HepG2 (cell line): ENCODE data around the gene ARFGEF3. TPM values are rescaled to one million over a fixed set of nuclear protein-coding genes. Genes with fewer than 3 reads are reported as not detected.

Experiments used
- ATAC-seq: fragments of 200-7000 bp; cut with Tn5 transposase; 3 replicates; pipeline ENCODE4 v1.9.1; 2020; ENCODE audit warnings: mild to moderate bottlenecking, moderate library complexity
- BruUV-seq: library from RNA; stranded (reverse); fragments of 400-500 nt; replicated peaks from 2 replicates; lab custom pipeline; 2021; lab: Mats Ljungman, UMichigan
- CTCF ChIA-PET: fragments of 300-600 bp; formaldehyde crosslinking; extraction: SDS; loops from one replicate; lab custom pipeline; 2021; ENCODE audit warnings: low total read pairs, inconsistent platforms, low intra/inter-chr PET ratio; lab: Yijun Ruan, JAX
- POLR2A ChIA-PET: fragments of 350-600 bp; sonication (Branson Sonifier 250); formaldehyde crosslinking; loops from one replicate; lab custom pipeline; 2020; ENCODE audit warnings: antibody characterized with exemption, inconsistent platforms; lab: Yijun Ruan, JAX
- DNase-seq: peaks from one replicate; pipeline ENCODE4 v3.0.0-alpha.2; 2015; ENCODE audit warnings: low spot score
- FAIRE-seq: peaks from 3 replicates; lab custom pipeline; 2011; peaks lifted over from hg19 to GRCh38; lab: Jason Lieb, UNC
- H2AFZ ChIP-seq: one replicate; pipeline ENCODE4 v1.6.1; 2011; ENCODE audit warnings: low read length, inconsistent platforms
- H3K27ac ChIP-seq: fragments of 300-600 bp; 3 replicates; pipeline ENCODE4 v1.8.0; 2011; ENCODE audit warnings: mixed run types, mild to moderate bottlenecking, mixed read lengths, low read length, inconsistent platforms; ENCODE audit not compliant: insufficient read depth; ENCODE audit errors: extremely low read length
- H3K27me3 ChIP-seq, 2 experiments: fragments of 200-600 bp in 1 of 2; 2 replicates in 1 of 2; 3 replicates in 1 of 2; pipeline versions ENCODE4 v1.6.0 to v1.8.0; 2011; ENCODE audit warnings: low read length in 2 of 2, mild to moderate bottlenecking in 2 of 2, moderate library complexity in 2 of 2, inconsistent platforms in 1 of 2; ENCODE audit not compliant: insufficient read depth in 2 of 2, control insufficient read depth in 1 of 2
- H3K36me3 ChIP-seq, 2 experiments: fragments of 200-600 bp in 1 of 2; replicated peaks in 1 of 2; 2 replicates in 1 of 2; 3 replicates in 1 of 2; pipeline versions ENCODE4 v1.5.1 to v1.8.0; 2011; ENCODE audit warnings: low read length in 2 of 2, inconsistent platforms in 1 of 2; ENCODE audit not compliant: insufficient read depth in 2 of 2, control insufficient read depth in 1 of 2
- H3K4me1 ChIP-seq: 2 replicates; pipeline ENCODE4 v1.5.1; 2012; ENCODE audit warnings: low read length, inconsistent platforms; ENCODE audit not compliant: insufficient read depth
- H3K4me2 ChIP-seq: 2 replicates; pipeline ENCODE4 v1.6.0; 2011; ENCODE audit warnings: low read depth, low read length, inconsistent platforms
- H3K4me3 ChIP-seq, 3 experiments: fragments of 200-600 bp in 1 of 3; sonication (generic), shearing (Covaris generic) in 1 of 3; replicated peaks in 1 of 3; 2 replicates each; pipeline ENCODE4 v1.5.1; 2011 to 2016; ENCODE audit warnings: low read length in 3 of 3, inconsistent platforms in 2 of 3, low read depth in 2 of 3, mild to moderate bottlenecking in 2 of 3, control low read depth in 1 of 3, mixed read lengths in 1 of 3; ENCODE audit not compliant: insufficient read depth in 1 of 3
- H3K79me2 ChIP-seq: one replicate; pipeline ENCODE4 v1.6.1; 2011; ENCODE audit warnings: low read length, inconsistent platforms; ENCODE audit not compliant: insufficient read depth
- H3K9ac ChIP-seq: 2 replicates; pipeline ENCODE4 v1.6.0; 2011; ENCODE audit warnings: mild to moderate bottlenecking, low read depth, low read length, inconsistent platforms; ENCODE audit not compliant: insufficient read depth
- H3K9me3 ChIP-seq: 2 replicates; pipeline ENCODE4 v1.5.1; 2012; ENCODE audit warnings: mild to moderate bottlenecking, low read length
- H4K20me1 ChIP-seq: 2 replicates; pipeline ENCODE4 v1.6.0; 2011; ENCODE audit warnings: inconsistent platforms, mild to moderate bottlenecking, low read length, moderate library complexity; ENCODE audit not compliant: insufficient read depth
- CEBPB ChIP-seq: IDR thresholded peaks from 2 replicates; pipeline ENCODE4 v1.6.1; 2011; ENCODE audit warnings: low read depth, low read length, improper control_type of control experiment, borderline replicate concordance
- ZNF75D ChIP-seq: sonication (generic); formaldehyde crosslinking; IDR thresholded peaks from 2 replicates; pipeline ENCODE4 v1.8.1; 2023; ENCODE audit warnings: missing genetic modification reagents, mild to moderate bottlenecking, borderline replicate concordance
- WGBS: methylation state at CpG from one replicate; pipeline ENCODE4 v1.1.6; 2017; ENCODE audit warnings: low lambda C conversion rate; 5-methylcytosine and 5-hydroxymethylcytosine counted together
- in situ Hi-C: cut with HindIII; loops from 2 replicates; pipeline ENCODE4 v1.10.0; 2017; ENCODE audit warnings: low pct_unique_long_range_greater_than_20kb; ENCODE audit not compliant: extremely low pct_ligation_motif_present
- intact Hi-C: fragments of 100-400 bp; cut with micrococcal nuclease; formaldehyde crosslinking; loops from one replicate; pipeline ENCODE4 v1.10.0; 2022; ENCODE audit not compliant: unreplicated experiment
- polyA plus RNA-seq, 8 experiments: library from polyadenylated mRNA; depleted of rRNA in 3 of 8; stranded (reverse) in 7 of 8; unstranded in 1 of 8; fragments of >200 nt; fragmentation: Illumina TruSeq in 4 of 8; extraction: Trizol in 4 of 8; gene quantifications; 2 replicates each; pipeline versions ENCODE4 v1.2.1 to v1.2.3, GENCODE V29; 2011 to 2016; ENCODE audit warnings: low read depth in 4 of 8, missing spikeins in 1 of 8, mixed read lengths in 1 of 8; ENCODE audit not compliant: insufficient read depth in 1 of 8
- total RNA-seq, 5 experiments: library from RNA; depleted of rRNA; stranded (reverse); fragments of >200 nt; fragmentation: Illumina TruSeq; extraction: Trizol; gene quantifications; 2 replicates each; pipeline ENCODE4 v1.2.3, GENCODE V29; 2016; ENCODE audit warnings: low read depth in 1 of 5
- TF ChIP-seq, protein P1 (sequence below): sonication (generic); formaldehyde crosslinking; IDR thresholded peaks from 2 replicates; pipeline ENCODE4 v1.5.0; 2020; ENCODE audit warnings: mild to moderate bottlenecking, missing genetic modification reagents
- TF ChIP-seq, protein P2 (sequence below): IDR thresholded peaks from 2 replicates; pipeline ENCODE4 v1.6.1; 2018; ENCODE audit warnings: missing genetic modification reagents, mild to moderate bottlenecking, missing compliant biosample characterization
- TF ChIP-seq, protein P3 (sequence below): sonication (generic); formaldehyde crosslinking; IDR thresholded peaks from 2 replicates; pipeline ENCODE4 v1.5.1; 2020; ENCODE audit warnings: mild to moderate bottlenecking, missing genetic modification reagents, moderate library complexity
- TF ChIP-seq, protein P4 (sequence below): sonication (generic); formaldehyde crosslinking; IDR thresholded peaks from 2 replicates; pipeline ENCODE4 v1.4.0; 2020; ENCODE audit warnings: mild to moderate bottlenecking, missing genetic modification reagents

Gene ARFGEF3
- total and polyA plus RNA-seq, 2 of the 13 experiments (the other 11 are each of a cell fraction or from before 2014, with no cell fraction given) = 0.60 to 2.6 TPM

DNA sequence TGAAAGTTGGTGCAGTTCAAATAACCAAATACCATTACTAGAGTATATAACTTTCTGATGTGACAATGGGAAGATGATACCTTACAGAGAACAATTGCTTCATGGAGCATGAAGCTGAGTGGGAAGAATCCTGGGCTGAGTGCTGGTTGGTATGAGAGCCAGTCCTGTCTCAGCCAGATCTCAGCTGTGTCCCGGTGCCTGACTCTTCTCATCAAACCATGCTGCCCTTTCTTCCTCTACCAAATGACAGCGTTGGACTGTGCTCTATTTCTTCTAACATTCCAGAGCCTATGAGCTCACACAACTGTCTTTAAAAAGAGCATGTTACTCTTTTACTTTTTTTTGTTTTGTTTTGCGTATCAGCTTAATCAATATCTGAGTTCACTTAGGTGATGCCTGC lies 84.0 kb downstream of the ARFGEF3 start:
- POLR2A ChIA-PET = no interaction called here
- DNase-seq = no peak
- 68% methylated on average over 3 of the region's 3 CpGs for WGBS
- Histone ChIP-seq H3K4me2 (no peak overlapping the region), H2AFZ (no peak overlapping the region), H3K27me3 (no peaks in the 10 kb centered on the region), H3K36me3 (no peaks in the 10 kb centered on the region), H3K9me3 (no peaks in the 10 kb centered on the region), H3K27ac (no peak overlapping the region), H3K9ac (no peak overlapping the region), H3K79me2 (no peaks in the 10 kb centered on the region), H3K4me3 (no peak overlapping the region), H3K4me1 (peaks cover 18% of the 10 kb centered on the region), H4K20me1 (no peaks in the 10 kb centered on the region)
- TF ChIP-seq ZNF75D = no peak
- CTCF ChIA-PET = no interaction called here
- intact Hi-C loops = no loop called here
- FAIRE-seq = no peak
- no TSS peak for BruUV-seq
- no peak for ATAC-seq
- in situ Hi-C loops = no loop called here

DNA sequence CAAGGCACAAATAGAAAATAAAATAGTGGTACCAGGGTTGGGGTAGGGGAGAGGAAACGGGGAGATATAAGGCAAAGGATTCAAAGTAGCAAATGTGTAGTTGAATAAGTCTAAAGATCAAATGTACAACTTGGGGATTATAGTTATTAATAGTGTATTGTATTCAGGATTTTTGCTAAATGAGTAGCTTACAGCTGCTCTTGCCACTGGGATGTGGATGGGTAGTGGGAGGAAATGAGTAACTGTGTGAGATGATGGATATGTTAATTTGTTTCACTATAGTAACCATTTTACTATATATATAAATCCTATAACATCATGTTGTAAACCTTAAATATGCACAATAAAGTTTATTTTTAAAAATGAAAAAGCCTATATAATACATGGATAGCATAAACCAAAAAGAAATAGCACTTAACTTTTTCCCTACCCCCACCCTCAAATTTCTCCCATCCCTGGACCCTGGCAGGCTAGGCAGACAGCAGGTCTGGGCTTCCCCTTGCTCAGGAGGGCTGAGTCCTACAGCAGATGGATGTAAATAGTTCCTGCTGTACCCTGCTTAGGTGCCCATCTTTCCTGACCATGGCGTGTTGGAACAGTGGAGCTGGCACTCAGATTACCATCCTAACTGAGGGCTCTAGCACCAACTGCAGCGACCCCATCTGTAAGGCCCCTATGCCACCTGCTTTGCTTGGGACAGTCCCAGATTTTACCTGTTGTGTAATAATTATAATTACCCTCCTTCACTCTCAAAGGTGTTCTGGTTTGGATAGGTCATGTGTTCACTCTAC lies 85.1 kb downstream of the ARFGEF3 start:
- Histone ChIP-seq H3K27me3 (no peaks in the 10 kb centered on the region), H4K20me1 (no peaks in the 10 kb centered on the region), H2AFZ (no peak overlapping the region), H3K27ac (no peak overlapping the region), H3K9me3 (no peaks in the 10 kb centered on the region), H3K4me1 (peaks cover 18% of the 10 kb centered on the region), H3K36me3 (no peaks in the 10 kb centered on the region), H3K9ac (no peak overlapping the region), H3K4me3 (no peak overlapping the region), H3K4me2 (no peak overlapping the region), H3K79me2 (no peaks in the 10 kb centered on the region)
- BruUV-seq = no TSS peak
- ATAC-seq = no peak
- in situ Hi-C loops = no loop called here
- ChIA-PET CTCF (no interaction called here), POLR2A (no interaction called here)
- FAIRE-seq = no peak
- 71% methylated on average over 3 of the region's 3 CpGs for WGBS
- intact Hi-C loops = no loop called here
- no peak for DNase-seq
- TF ChIP-seq, protein P1, sequence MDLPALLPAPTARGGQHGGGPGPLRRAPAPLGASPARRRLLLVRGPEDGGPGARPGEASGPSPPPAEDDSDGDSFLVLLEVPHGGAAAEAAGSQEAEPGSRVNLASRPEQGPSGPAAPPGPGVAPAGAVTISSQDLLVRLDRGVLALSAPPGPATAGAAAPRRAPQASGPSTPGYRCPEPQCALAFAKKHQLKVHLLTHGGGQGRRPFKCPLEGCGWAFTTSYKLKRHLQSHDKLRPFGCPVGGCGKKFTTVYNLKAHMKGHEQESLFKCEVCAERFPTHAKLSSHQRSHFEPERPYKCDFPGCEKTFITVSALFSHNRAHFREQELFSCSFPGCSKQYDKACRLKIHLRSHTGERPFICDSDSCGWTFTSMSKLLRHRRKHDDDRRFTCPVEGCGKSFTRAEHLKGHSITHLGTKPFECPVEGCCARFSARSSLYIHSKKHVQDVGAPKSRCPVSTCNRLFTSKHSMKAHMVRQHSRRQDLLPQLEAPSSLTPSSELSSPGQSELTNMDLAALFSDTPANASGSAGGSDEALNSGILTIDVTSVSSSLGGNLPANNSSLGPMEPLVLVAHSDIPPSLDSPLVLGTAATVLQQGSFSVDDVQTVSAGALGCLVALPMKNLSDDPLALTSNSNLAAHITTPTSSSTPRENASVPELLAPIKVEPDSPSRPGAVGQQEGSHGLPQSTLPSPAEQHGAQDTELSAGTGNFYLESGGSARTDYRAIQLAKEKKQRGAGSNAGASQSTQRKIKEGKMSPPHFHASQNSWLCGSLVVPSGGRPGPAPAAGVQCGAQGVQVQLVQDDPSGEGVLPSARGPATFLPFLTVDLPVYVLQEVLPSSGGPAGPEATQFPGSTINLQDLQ (CRISPR knock-in tag) = no peak
- TF ChIP-seq, protein P2, sequence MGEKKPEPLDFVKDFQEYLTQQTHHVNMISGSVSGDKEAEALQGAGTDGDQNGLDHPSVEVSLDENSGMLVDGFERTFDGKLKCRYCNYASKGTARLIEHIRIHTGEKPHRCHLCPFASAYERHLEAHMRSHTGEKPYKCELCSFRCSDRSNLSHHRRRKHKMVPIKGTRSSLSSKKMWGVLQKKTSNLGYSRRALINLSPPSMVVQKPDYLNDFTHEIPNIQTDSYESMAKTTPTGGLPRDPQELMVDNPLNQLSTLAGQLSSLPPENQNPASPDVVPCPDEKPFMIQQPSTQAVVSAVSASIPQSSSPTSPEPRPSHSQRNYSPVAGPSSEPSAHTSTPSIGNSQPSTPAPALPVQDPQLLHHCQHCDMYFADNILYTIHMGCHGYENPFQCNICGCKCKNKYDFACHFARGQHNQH = no peak
- 0 out of 2 replicates have a peak, but pooled peaks have one; percentile 30 for TF ChIP-seq CEBPB
- TF ChIP-seq, protein P3, sequence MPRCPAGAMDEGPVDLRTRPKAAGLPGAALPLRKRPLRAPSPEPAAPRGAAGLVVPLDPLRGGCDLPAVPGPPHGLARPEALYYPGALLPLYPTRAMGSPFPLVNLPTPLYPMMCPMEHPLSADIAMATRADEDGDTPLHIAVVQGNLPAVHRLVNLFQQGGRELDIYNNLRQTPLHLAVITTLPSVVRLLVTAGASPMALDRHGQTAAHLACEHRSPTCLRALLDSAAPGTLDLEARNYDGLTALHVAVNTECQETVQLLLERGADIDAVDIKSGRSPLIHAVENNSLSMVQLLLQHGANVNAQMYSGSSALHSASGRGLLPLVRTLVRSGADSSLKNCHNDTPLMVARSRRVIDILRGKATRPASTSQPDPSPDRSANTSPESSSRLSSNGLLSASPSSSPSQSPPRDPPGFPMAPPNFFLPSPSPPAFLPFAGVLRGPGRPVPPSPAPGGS (CRISPR knock-in tag) = no peak
- TF ChIP-seq, protein P4, sequence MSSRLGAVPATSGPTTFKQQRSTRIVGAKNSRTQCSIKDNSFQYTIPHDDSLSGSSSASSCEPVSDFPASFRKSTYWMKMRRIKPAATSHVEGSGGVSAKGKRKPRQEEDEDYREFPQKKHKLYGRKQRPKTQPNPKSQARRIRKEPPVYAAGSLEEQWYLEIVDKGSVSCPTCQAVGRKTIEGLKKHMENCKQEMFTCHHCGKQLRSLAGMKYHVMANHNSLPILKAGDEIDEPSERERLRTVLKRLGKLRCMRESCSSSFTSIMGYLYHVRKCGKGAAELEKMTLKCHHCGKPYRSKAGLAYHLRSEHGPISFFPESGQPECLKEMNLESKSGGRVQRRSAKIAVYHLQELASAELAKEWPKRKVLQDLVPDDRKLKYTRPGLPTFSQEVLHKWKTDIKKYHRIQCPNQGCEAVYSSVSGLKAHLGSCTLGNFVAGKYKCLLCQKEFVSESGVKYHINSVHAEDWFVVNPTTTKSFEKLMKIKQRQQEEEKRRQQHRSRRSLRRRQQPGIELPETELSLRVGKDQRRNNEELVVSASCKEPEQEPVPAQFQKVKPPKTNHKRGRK (CRISPR knock-in tag) = no peak
